Natural killer cell (primary cell): ENCODE data around the gene PRKAR1B. TPM values are rescaled to one million over a fixed set of nuclear protein-coding genes. Genes with fewer than 3 reads are reported as not detected.
A peak's percentile ranks its signal among the peaks of the same experiment; 100 is the strongest.
"Not testable (repeated sequence)": the region's sequence is repeated elsewhere in the genome, so short reads cannot be mapped to it uniquely, and the experiment has no call there.

Experiments
- ATAC-seq, 3 donors: fragments of 150-1000 bp in 2 of 3; fragments of 200-7000 bp in 1 of 3; cut with Tn5 transposase; 1 replicate in 1 of 3; 2 replicates in 2 of 3; pipeline ENCODE4 v1.10.0; 2021; ENCODE audit warnings: mild to moderate bottlenecking in 2 of 3, moderate library complexity in 2 of 3
- DNase-seq, 2 donors: peaks; one replicate each; pipeline versions ENCODE4 v3.0.0 to v3.0.0-alpha.2; 2013 to 2021; ENCODE audit warnings: mixed read lengths in 1 of 2
- H3K27ac ChIP-seq: one replicate; pipeline ENCODE4 v1.5.1; 2013; ENCODE audit warnings: mild to moderate bottlenecking, low read length
- H3K27me3 ChIP-seq: one replicate; pipeline ENCODE4 v1.6.1; 2013; ENCODE audit warnings: low read length; ENCODE audit not compliant: control insufficient read depth, insufficient read depth
- H3K36me3 ChIP-seq: one replicate; pipeline ENCODE4 v1.6.1; 2013; ENCODE audit warnings: low read length; ENCODE audit not compliant: control insufficient read depth, insufficient read depth
- H3K4me1 ChIP-seq: one replicate; pipeline ENCODE4 v1.6.1; 2013; ENCODE audit warnings: low read length; ENCODE audit not compliant: control insufficient read depth, insufficient read depth
- H3K4me3 ChIP-seq: one replicate; pipeline ENCODE4 v1.5.1; 2013; ENCODE audit warnings: low read length
- H3K9me3 ChIP-seq: one replicate; pipeline ENCODE4 v1.6.1; 2013; ENCODE audit warnings: low read length; ENCODE audit not compliant: control insufficient read depth, insufficient read depth
- H3K27ac Mint-ChIP-seq, 2 donors: one replicate each; pipeline ENCODE4 v1.8.0; 2022; ENCODE audit warnings: mild to moderate bottlenecking in 2 of 2, mixed read lengths in 2 of 2, moderate library complexity in 1 of 2
- H3K27me3 Mint-ChIP-seq, 2 donors: one replicate each; pipeline ENCODE4 v1.8.0; 2022; ENCODE audit warnings: low read depth in 2 of 2, mixed read lengths in 2 of 2
- H3K36me3 Mint-ChIP-seq: one replicate; pipeline ENCODE4 v1.8.0; 2022; ENCODE audit warnings: mixed read lengths
- H3K4me1 Mint-ChIP-seq, 2 donors: one replicate each; pipeline ENCODE4 v1.8.0; 2022; ENCODE audit warnings: mixed read lengths in 2 of 2
- H3K4me3 Mint-ChIP-seq: one replicate; pipeline ENCODE4 v1.8.0; 2022; ENCODE audit warnings: mild to moderate bottlenecking, moderate library complexity, mixed read lengths
- H3K9me3 Mint-ChIP-seq, 2 donors: one replicate each; pipeline ENCODE4 v1.8.0; 2022; ENCODE audit warnings: mixed read lengths in 2 of 2
- CTCF ChIP-seq: fragments of 200-600 bp; IDR thresholded peaks from one replicate; pipeline ENCODE4 v1.8.0; 2022; ENCODE audit warnings: antibody characterized with exemption
- WGBS: methylation state at CpG from one replicate; pipeline ENCODE4 v1.1.7; 2013; ENCODE audit warnings: missing lambda C conversion rate; ENCODE audit not compliant: insufficient coverage; 5-methylcytosine and 5-hydroxymethylcytosine counted together
- intact Hi-C: fragments of 100-400 bp; cut with micrococcal nuclease; formaldehyde crosslinking; loops from one replicate; pipeline ENCODE4 v1.14.2; 2022
- total RNA-seq, 4 donors: library from RNA; stranded (reverse); fragments of 120-200 nt in 1 of 4; gene quantifications; one replicate each; pipeline versions ENCODE4 v1.2.3 to v1.2.4, GENCODE V29; 2013 to 2022

Gene PRKAR1B
- total RNA-seq, 3 donors from 2014 or later (not counting 1 experiment from before 2014, with no cell fraction given) = 2.4 to 3.8 (median 3.0) TPM

DNA sequence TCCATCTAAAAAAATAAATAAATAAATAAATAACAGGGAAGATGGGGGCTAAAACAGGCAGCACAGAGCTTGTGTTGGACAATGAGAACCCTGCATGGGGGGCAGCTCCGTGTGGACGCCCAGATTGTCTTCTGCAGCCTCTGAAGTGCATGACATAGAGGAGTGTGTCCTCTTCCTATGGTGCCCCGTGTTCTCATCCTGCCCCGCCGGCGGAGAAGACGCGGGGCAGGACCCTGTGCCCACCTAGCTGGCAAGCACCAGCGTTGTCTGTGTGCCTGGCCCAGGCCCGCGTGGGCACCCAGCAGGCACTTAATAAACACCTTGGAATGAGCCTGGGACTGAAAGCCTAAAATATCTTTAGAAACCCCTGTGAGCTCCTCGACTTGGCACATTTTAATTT, 89.3 kb downstream of the PRKAR1B start:
- intact Hi-C loops = loop anchor here (2.0 to 10.0 kb wide), 2 partner anchors 63 to 315 kb away; no protein-coding TSS in a partner anchor
- Histone ChIP-seq H3K9me3 (no peaks in the 10 kb centered on the region), H3K27ac (no peak overlapping the region), H3K27me3 (no peaks in the 10 kb centered on the region), H3K4me1 (peaks cover 8% of the 10 kb centered on the region), H3K4me3 (no peak overlapping the region), H3K36me3 (no peaks in the 10 kb centered on the region)
- WGBS = 94% methylated on average over 12 of the region's 12 CpGs
- TF ChIP-seq CTCF = no peak
- no peaks in the 10 kb centered on the region for H3K36me3 Mint-ChIP-seq
- H3K4me1 Mint-ChIP-seq = peaks cover 5 to 6% of the 10 kb centered on the region in 2 donors
- no peak overlapping the region for H3K27ac Mint-ChIP-seq
- ATAC-seq (no peak), DNase-seq (no peak)
- H3K27me3 Mint-ChIP-seq = no peaks in the 10 kb centered on the region
- H3K9me3 Mint-ChIP-seq = no peaks in the 10 kb centered on the region
- H3K4me3 Mint-ChIP-seq = no peak overlapping the region

DNA sequence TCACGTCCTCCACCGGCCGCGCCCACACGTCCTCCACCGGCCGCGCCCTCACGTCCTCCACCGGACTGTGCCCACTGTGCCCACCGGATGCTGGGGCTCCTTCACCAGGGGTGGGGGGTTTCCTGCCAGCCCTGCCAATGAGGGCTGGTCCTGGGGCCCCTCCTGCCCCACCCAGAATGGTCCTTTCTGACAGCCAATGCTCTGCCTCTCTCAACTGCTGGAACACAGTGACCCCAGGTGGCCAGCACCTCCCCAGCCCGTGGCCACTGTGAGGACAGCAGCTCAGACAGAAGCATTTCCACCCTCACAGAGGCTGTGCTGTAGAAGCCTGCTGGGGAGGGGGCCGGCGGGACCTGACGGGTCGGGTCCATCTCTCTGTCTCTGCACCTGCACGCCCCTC, 90.7 kb downstream of the PRKAR1B start:
- no peaks in the 10 kb centered on the region for H3K36me3 Mint-ChIP-seq
- H3K27ac ChIP-seq = no peak overlapping the region
- intact Hi-C loops = loop anchor here (1.0 to 10.0 kb wide), 3 partner anchors 62 to 314 kb away; no protein-coding TSS in a partner anchor
- no peak overlapping the region for H3K4me3 Mint-ChIP-seq
- peak; percentile 65 for TF ChIP-seq CTCF
- H3K4me1 ChIP-seq = peaks cover 8% of the 10 kb centered on the region
- H3K4me1 Mint-ChIP-seq = peaks cover 5 to 6% of the 10 kb centered on the region in 2 donors
- DNase-seq (peak; percentile 65 to 74), ATAC-seq (peak; percentile 59 to 99 (median 98))
- H3K9me3 ChIP-seq = no peaks in the 10 kb centered on the region
- no peaks in the 10 kb centered on the region for H3K9me3 Mint-ChIP-seq
- no peaks in the 10 kb centered on the region for H3K36me3 ChIP-seq
- no peaks in the 10 kb centered on the region for H3K27me3 Mint-ChIP-seq
- peak overlapping the region; percentile 73 to 94 for H3K27ac Mint-ChIP-seq
- no peak overlapping the region for H3K4me3 ChIP-seq
- 78% methylated on average over 16 of the region's 17 CpGs for WGBS
- no peaks in the 10 kb centered on the region for H3K27me3 ChIP-seq

GRCh38 chr7:635687-636382, 91.2 kb downstream of the PRKAR1B start:
- H3K4me3 Mint-ChIP-seq, H3K4me1 Mint-ChIP-seq, H3K27me3 ChIP-seq, H3K9me3 ChIP-seq, H3K36me3 ChIP-seq, H3K27ac ChIP-seq, ATAC-seq, H3K27me3 Mint-ChIP-seq, DNase-seq, H3K9me3 Mint-ChIP-seq, H3K4me3 ChIP-seq, H3K36me3 Mint-ChIP-seq, H3K4me1 ChIP-seq: not testable (repeated sequence)
- WGBS = 97% methylated on average over 49 of the region's 81 CpGs
- H3K27ac Mint-ChIP-seq = peak overlapping the region; percentile 73 to 94
- intact Hi-C loops = loop anchor here (1.0 to 10.0 kb wide), 3 partner anchors 61 to 313 kb away; no protein-coding TSS in a partner anchor

- Histone ChIP-seq H3K4me1 (peaks cover 8% of the 10 kb centered on the region), H3K4me3 (no peak overlapping the region), H3K27ac (no peak overlapping the region), H3K27me3 (no peaks in the 10 kb centered on the region), H3K36me3 (no peaks in the 10 kb centered on the region), H3K9me3 (no peaks in the 10 kb centered on the region)
- H3K9me3 Mint-ChIP-seq = no peaks in the 10 kb centered on the region
- H3K27ac Mint-ChIP-seq = no peak overlapping the region
- intact Hi-C loops = loop anchor here (10.0 kb wide), 1 partner anchor 60 kb away; no protein-coding TSS in a partner anchor
- DNase-seq = no peak
- no peaks in the 10 kb centered on the region for H3K27me3 Mint-ChIP-seq
- no peak for ATAC-seq
- no peaks in the 10 kb centered on the region for H3K36me3 Mint-ChIP-seq
- TF ChIP-seq CTCF = no peak
- peaks cover 3 to 6% of the 10 kb centered on the region in 2 donors for H3K4me1 Mint-ChIP-seq
- no peak overlapping the region for H3K4me3 Mint-ChIP-seq
- WGBS = 96% methylated on average over 12 of the region's 12 CpGs
These were observed 91.9 kb downstream of the PRKAR1B start for GRCh38 chr7:635227-635626.
